ENCODE measurements around the gene DGCR8.

DGCR8 gene

DNA sequence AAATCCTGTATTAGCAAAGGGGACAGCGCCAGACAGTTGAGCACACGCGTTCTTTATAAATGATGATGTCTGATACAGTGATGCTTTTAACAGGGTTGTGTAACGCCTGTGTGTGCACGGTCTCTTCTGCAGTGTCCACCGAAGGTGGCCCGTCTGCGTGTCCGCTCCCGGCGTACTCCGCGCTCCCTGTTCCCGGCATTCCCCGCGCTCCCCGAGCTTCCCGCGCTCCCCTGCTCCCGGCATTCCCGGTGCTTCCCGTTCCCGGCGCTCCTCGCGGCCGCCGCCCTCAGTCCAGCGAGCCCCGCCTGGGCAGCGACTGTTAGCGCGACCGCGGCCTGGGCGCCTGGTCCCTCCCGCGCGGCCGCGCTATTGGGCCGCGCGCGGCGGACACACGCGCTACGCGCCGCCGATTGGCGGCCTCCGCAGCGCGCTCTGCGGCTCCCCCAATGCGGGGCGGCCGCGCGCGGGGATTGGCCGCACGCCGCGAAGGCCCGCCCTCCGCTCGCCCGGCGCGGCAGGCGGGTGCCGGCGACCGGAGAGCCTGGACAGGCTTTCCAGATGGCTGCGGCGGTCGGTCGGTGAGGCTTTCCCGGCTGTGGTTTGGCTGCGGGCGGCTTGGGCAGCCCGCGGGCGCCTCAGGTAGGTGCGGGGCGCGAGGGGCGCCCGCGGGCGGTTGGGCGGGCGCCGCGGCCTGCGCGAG, at the start of gene DGCR8:
Gene DGCR8, plus strand, starts transcription at position 497 of the 700 bp plus-strand sequence. CDS start 5,723 bp downstream, outside the sequence.
- TF ChIP-seq, protein P1, sequence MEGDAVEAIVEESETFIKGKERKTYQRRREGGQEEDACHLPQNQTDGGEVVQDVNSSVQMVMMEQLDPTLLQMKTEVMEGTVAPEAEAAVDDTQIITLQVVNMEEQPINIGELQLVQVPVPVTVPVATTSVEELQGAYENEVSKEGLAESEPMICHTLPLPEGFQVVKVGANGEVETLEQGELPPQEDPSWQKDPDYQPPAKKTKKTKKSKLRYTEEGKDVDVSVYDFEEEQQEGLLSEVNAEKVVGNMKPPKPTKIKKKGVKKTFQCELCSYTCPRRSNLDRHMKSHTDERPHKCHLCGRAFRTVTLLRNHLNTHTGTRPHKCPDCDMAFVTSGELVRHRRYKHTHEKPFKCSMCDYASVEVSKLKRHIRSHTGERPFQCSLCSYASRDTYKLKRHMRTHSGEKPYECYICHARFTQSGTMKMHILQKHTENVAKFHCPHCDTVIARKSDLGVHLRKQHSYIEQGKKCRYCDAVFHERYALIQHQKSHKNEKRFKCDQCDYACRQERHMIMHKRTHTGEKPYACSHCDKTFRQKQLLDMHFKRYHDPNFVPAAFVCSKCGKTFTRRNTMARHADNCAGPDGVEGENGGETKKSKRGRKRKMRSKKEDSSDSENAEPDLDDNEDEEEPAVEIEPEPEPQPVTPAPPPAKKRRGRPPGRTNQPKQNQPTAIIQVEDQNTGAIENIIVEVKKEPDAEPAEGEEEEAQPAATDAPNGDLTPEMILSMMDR (conservative IDR thresholded peaks at IDR 0.05; ENCODE audit: low read depth, low read length): no peak
- H3K4me3 ChIP-seq (ENCODE audit: low read depth, low read length): peak within 1 kb of the TSS; percentile 78
- DNase-seq (ENCODE audit: low read depth): peak; percentile 94

- TF ChIP-seq, protein P1 (conservative IDR thresholded peaks at IDR 0.05; ENCODE audit: low read depth, low read length): no peak
- H3K4me3 ChIP-seq (ENCODE audit: low read depth, low read length): no peak overlapping the region
- DNase-seq (ENCODE audit: low read depth): no peak
Measured at GRCh38 chr22:20031732-20032406, 48.2 kb upstream of the DGCR8 start.

GRCh38 chr22:20032407-20032991, 47.5 kb upstream of the DGCR8 start:
- DNase-seq (ENCODE audit: low read depth): no peak
- TF ChIP-seq, protein P1 (conservative IDR thresholded peaks at IDR 0.05; ENCODE audit: low read depth, low read length): no peak
- no peak overlapping the region for H3K4me3 ChIP-seq (ENCODE audit: low read depth, low read length)

- DNase-seq (ENCODE audit: low read depth): no peak
- TF ChIP-seq, protein P1 (conservative IDR thresholded peaks at IDR 0.05; ENCODE audit: low read depth, low read length): no peak
- H3K4me3 ChIP-seq (ENCODE audit: low read depth, low read length): no peak overlapping the region
Measured at GRCh38 chr22:20033045-20033706, 46.9 kb upstream of the DGCR8 start.

DNA sequence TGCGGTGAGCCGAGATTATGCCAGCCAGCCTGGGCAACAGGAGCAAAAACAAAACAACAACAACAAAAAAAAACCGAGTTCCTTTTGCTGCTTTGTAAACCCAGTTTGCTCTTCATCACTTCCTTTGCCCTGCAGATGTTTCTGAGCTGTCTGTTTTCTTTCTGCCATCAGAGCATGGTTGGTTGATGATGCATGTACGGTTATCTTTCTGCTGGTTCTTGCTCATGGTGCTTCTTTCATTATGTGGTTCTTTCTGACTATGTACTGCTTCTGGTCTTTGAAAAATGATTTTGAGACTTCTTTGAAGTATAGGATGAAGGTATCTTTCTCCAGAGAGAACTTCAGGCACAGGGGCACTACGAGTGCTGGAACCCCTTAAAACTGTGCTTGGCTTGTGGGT, 45.9 kb upstream of the DGCR8 start:
- DNase-seq (ENCODE audit: low read depth): no peak
- H3K4me3 ChIP-seq (ENCODE audit: low read depth, low read length): no peak overlapping the region
- TF ChIP-seq, protein P1 (conservative IDR thresholded peaks at IDR 0.05; ENCODE audit: low read depth, low read length): no peak

DNA sequence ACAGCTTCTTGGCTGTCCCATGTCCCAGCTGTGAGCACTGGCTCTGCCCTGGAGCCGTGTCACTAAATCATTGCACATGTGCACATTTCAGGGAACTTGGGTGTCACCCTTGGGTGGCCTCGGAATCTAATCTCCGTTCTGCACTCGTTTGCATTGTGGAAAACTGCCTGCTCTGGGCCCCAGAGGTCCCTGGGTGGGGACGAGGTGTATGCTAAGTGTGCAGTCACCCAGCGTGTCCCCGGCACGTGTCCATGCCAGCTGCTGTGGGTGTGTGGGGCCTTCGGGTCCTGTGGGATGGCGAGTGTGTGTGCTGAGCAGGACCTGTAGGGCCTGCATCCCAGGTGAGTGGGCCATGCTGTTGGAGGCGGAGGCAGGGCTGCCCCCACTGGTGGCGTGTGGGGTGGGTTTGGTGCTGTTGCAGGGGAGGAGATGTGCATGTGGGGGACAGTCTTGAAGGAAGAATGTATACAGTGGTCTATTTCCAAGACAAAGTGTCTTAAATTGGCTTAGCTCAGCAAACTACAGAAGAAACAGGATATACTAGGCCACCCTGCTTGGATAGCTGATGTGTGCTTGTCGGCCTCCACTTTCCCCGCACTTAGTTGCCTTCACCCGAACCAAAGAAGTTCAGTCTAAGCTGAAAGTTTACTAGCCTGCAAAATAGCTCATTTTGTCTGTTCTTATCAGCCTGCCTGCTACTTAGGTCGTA, 44.5 kb upstream of the DGCR8 start:
- no peak for DNase-seq (ENCODE audit: low read depth)
- TF ChIP-seq, protein P1 (conservative IDR thresholded peaks at IDR 0.05; ENCODE audit: low read depth, low read length): no peak
- H3K4me3 ChIP-seq (ENCODE audit: low read depth, low read length): no peak overlapping the region

Measured in choroid plexus epithelial cell (primary cell).